Naive thymus-derived CD4-positive, alpha-beta T cell (primary cell): ENCODE results near the gene CLPSL1. TPM values are rescaled to one million over a fixed set of nuclear protein-coding genes. Genes with fewer than 3 reads are reported as not detected.
A peak's percentile ranks its signal among the peaks of the same experiment; 100 is the strongest.
"Not testable (repeated sequence)": the region's sequence is repeated elsewhere in the genome, so short reads cannot be mapped to it uniquely, and the experiment has no call there.

ENCODE experiments used
- ATAC-seq: fragments of 150-1000 bp; cut with Tn5 transposase; 2 replicates; pipeline ENCODE4 v1.10.0; 2021; ENCODE audit warnings: mild to moderate bottlenecking, moderate library complexity
- CTCF ChIA-PET: fragments of 350-600 bp; sonication (Branson Sonifier 250); formaldehyde crosslinking; loops from one replicate; lab custom pipeline; 2021; ENCODE audit warnings: antibody characterized with exemption; lab: Charles Lee
- POLR2A ChIA-PET: fragments of 350-600 bp; sonication (Branson Sonifier 250); formaldehyde crosslinking; loops from one replicate; lab custom pipeline; 2021; ENCODE audit warnings: antibody characterized with exemption, inconsistent platforms; lab: Charles Lee
- DNase-seq, 9 donors: peaks; one replicate each; pipeline versions ENCODE4 v3.0.0 to v3.0.0-alpha.2; 2020 to 2022; ENCODE audit warnings: mixed read lengths in 1 of 9
- H3K27ac ChIP-seq: one replicate; pipeline ENCODE4 v1.7.0; 2013; ENCODE audit warnings: mild to moderate bottlenecking, low read depth, low read length, moderate library complexity
- H3K27me3 ChIP-seq, 2 donors: one replicate each; pipeline ENCODE4 v1.7.0; 2013; ENCODE audit warnings: low read length in 2 of 2, mild to moderate bottlenecking in 2 of 2, moderate library complexity in 2 of 2; ENCODE audit not compliant: control insufficient read depth in 2 of 2, insufficient read depth in 2 of 2
- H3K36me3 ChIP-seq, 3 experiments: 1 replicate in 2 of 3; 2 replicates in 1 of 3; pipeline ENCODE4 v1.7.0; 2013; ENCODE audit warnings: low read length in 3 of 3, mild to moderate bottlenecking in 3 of 3, moderate library complexity in 1 of 3; ENCODE audit not compliant: insufficient read depth in 3 of 3, control insufficient read depth in 2 of 3
- H3K4me1 ChIP-seq, 2 donors: one replicate each; pipeline ENCODE4 v1.7.0; 2013; ENCODE audit warnings: low read length in 2 of 2, mild to moderate bottlenecking in 2 of 2, moderate library complexity in 1 of 2; ENCODE audit not compliant: control insufficient read depth in 2 of 2, insufficient read depth in 2 of 2
- H3K4me3 ChIP-seq: 2 replicates; pipeline ENCODE4 v1.7.0; 2013; ENCODE audit warnings: mild to moderate bottlenecking, low read length
- H3K9me3 ChIP-seq, 3 experiments: 1 replicate in 2 of 3; 2 replicates in 1 of 3; pipeline ENCODE4 v1.7.0; 2013; ENCODE audit warnings: low read length in 3 of 3; ENCODE audit not compliant: control insufficient read depth in 2 of 3
- H3K27ac Mint-ChIP-seq, 9 donors: one replicate each; pipeline ENCODE4 v1.8.0; 2020 to 2022; ENCODE audit warnings: mixed read lengths in 9 of 9, mild to moderate bottlenecking in 8 of 9, moderate library complexity in 5 of 9, inconsistent platforms in 2 of 9
- H3K27me3 Mint-ChIP-seq, 5 donors: one replicate each; pipeline ENCODE4 v1.8.0; 2021 to 2022; ENCODE audit warnings: mixed read lengths in 5 of 5, mild to moderate bottlenecking in 1 of 5
- H3K36me3 Mint-ChIP-seq, 5 donors: one replicate each; pipeline ENCODE4 v1.8.0; 2020 to 2022; ENCODE audit warnings: mixed read lengths in 5 of 5, mild to moderate bottlenecking in 3 of 5, inconsistent platforms in 1 of 5
- H3K4me1 Mint-ChIP-seq, 7 donors: one replicate each; pipeline ENCODE4 v1.8.0; 2020 to 2022; ENCODE audit warnings: mixed read lengths in 7 of 7, mild to moderate bottlenecking in 3 of 7, inconsistent platforms in 1 of 7
- H3K4me3 Mint-ChIP-seq, 10 donors: one replicate each; pipeline ENCODE4 v1.8.0; 2020 to 2022; ENCODE audit warnings: mild to moderate bottlenecking in 10 of 10, mixed read lengths in 10 of 10, moderate library complexity in 6 of 10, inconsistent platforms in 2 of 10
- H3K9me3 Mint-ChIP-seq, 11 donors: one replicate each; pipeline ENCODE4 v1.8.0; 2020 to 2022; ENCODE audit warnings: mixed read lengths in 11 of 11, mild to moderate bottlenecking in 4 of 11, inconsistent platforms in 1 of 11, moderate library complexity in 1 of 11
- intact Hi-C, 2 donors: fragments of 100-400 bp; cut with micrococcal nuclease; formaldehyde crosslinking; loops; one replicate each; pipeline ENCODE4 v1.15.1; 2023
- polyA plus RNA-seq, 2 donors: library from polyadenylated mRNA; unstranded; fragments of 300-500 nt; fragmentation: Illumina TruSeq; gene quantifications; one replicate each; pipeline ENCODE4 v1.2.3, GENCODE V29; 2021
- total RNA-seq, 6 experiments: library from RNA in 5 of 6; stranded (reverse) in 5 of 6; gene quantifications; 1 replicate in 5 of 6; 2 replicates in 1 of 6; pipeline ENCODE4 v1.2.3 and lab custom pipeline; 2021 to 2026

The CLPSL1 gene
- not detected for total RNA-seq
- not detected for polyA plus RNA-seq
- not detected for total RNA-seq (lab: John Stamatoyannopoulos, UW)

- intact Hi-C loops: no loop called here
- Histone ChIP-seq H3K4me1 (no peaks in the 10 kb centered on the region), H3K36me3 (no peaks in the 10 kb centered on the region), H3K27me3 (peaks cover 0 to 4% of the 10 kb centered on the region in 2 donors), H3K27ac (no peak within 1 kb of the TSS), H3K4me3 (no peak within 1 kb of the TSS), H3K9me3 (no peaks in the 10 kb centered on the region)
- H3K27ac Mint-ChIP-seq: no peak within 1 kb of the TSS
- ATAC-seq: no peak
- ChIA-PET POLR2A (no interaction called here), CTCF (no interaction called here)
- no peaks in the 10 kb centered on the region for H3K36me3 Mint-ChIP-seq
- H3K9me3 Mint-ChIP-seq: peaks cover 0 to 2% (median 0%) of the 10 kb centered on the region in 11 donors
- no peak for DNase-seq
- H3K4me1 Mint-ChIP-seq: peaks cover 0 to 10% (median 5%) of the 10 kb centered on the region in 7 donors
- no peak within 1 kb of the TSS for H3K4me3 Mint-ChIP-seq
- H3K27me3 Mint-ChIP-seq: peaks cover 27 to 48% (median 41%) of the 10 kb centered on the region in 5 donors
Observed at GRCh38 chr6:35780719-35781118, at the start of gene CLPSL1. TSS of gene CLPSL1 (plus strand) at chr6:35781019. CDS start at chr6:35781111, 92 bp downstream.

- Mint-ChIP-seq H3K4me3 (peak overlapping the region; percentile 76 to 92 (median 88)), H3K36me3 (no peaks in the 10 kb centered on the region), H3K9me3 (no peaks in the 10 kb centered on the region), H3K27ac (peak overlapping the region; percentile 90 to 99 (median 94)), H3K4me1 (peaks cover 55 to 87% (median 78%) of the 10 kb centered on the region in 7 donors), H3K27me3 (no peaks in the 10 kb centered on the region)
- intact Hi-C loops: loop anchor here in 1 of 2 donors (1.0 to 10.0 kb wide), 2 partner anchors 129 to 363 kb away; no protein-coding TSS in a partner anchor
- H3K9me3 ChIP-seq: no peaks in the 10 kb centered on the region
- H3K4me1 ChIP-seq: peaks cover 73 to 83% of the 10 kb centered on the region in 2 donors
- no peaks in the 10 kb centered on the region for H3K27me3 ChIP-seq
- CTCF ChIA-PET: interaction anchor here (1.1 to 10.0 kb wide), 3 partner anchors 91 to 149 kb away, joined by 5 to 193 read pairs (median 141); no protein-coding TSS in a partner anchor
- H3K27ac ChIP-seq: peak overlapping the region; percentile 97
- peak overlapping the region; percentile 94 for H3K4me3 ChIP-seq
- POLR2A ChIA-PET: interaction anchor here (1.0 to 12.1 kb wide), 12 partner anchors 10 to 146 kb away, joined by 3 to 157 read pairs (median 8); partner anchors contain the start of gene FKBP5
- H3K36me3 ChIP-seq: peaks cover 0 to 3% (median 0%) of the 10 kb centered on the region in 3 experiments
- ATAC-seq (peak; percentile 72), DNase-seq (peak; percentile 86 to 95 (median 93))
Observed at GRCh38 chr6:35731414-35731735, 49.4 kb upstream of the CLPSL1 start.

GRCh38 chr6:35731736-35732532, 48.9 kb upstream of the CLPSL1 start:
- intact Hi-C loops: loop anchor here (1.0 to 10.0 kb wide), 5 partner anchors 45 to 363 kb away; no protein-coding TSS in a partner anchor
- peak; percentile 91 to 98 (median 96) for DNase-seq
- Histone ChIP-seq H3K4me3 (peak overlapping the region; percentile 94), H3K27me3 (no peaks in the 10 kb centered on the region), H3K36me3 (peaks cover 0 to 3% (median 0%) of the 10 kb centered on the region in 3 experiments), H3K27ac (peak overlapping the region; percentile 97), H3K9me3 (no peaks in the 10 kb centered on the region), H3K4me1 (peaks cover 68 to 83% of the 10 kb centered on the region in 2 donors)
- Mint-ChIP-seq H3K4me3 (peak overlapping the region; percentile 76 to 92 (median 88)), H3K9me3 (no peaks in the 10 kb centered on the region), H3K36me3 (no peaks in the 10 kb centered on the region), H3K27me3 (no peaks in the 10 kb centered on the region), H3K27ac (peak overlapping the region; percentile 90 to 99 (median 94)), H3K4me1 (peaks cover 50 to 87% (median 75%) of the 10 kb centered on the region in 7 donors)
- peak; percentile 79 for ATAC-seq
- POLR2A ChIA-PET: interaction anchor here (0.5 to 12.1 kb wide), 24 partner anchors 10 to 416 kb away, joined by 3 to 157 read pairs (median 5); partner anchors contain the start of gene FKBP5
- CTCF ChIA-PET: interaction anchor here (0.6 to 10.0 kb wide), 8 partner anchors 39 to 391 kb away, joined by 3 to 193 read pairs (median 4); no protein-coding TSS in a partner anchor

GRCh38 chr6:35733633-35734032, 47.2 kb upstream of the CLPSL1 start:
- DNase-seq: no peak
- H3K36me3 Mint-ChIP-seq: no peaks in the 10 kb centered on the region
- CTCF ChIA-PET: interaction anchor here (0.7 to 10.0 kb wide), 13 partner anchors 8 to 279 kb away, joined by 3 to 193 read pairs (median 5); no protein-coding TSS in a partner anchor
- Histone ChIP-seq H3K4me1 (peaks cover 61 to 81% of the 10 kb centered on the region in 2 donors), H3K36me3 (peaks cover 0 to 3% (median 0%) of the 10 kb centered on the region in 3 experiments), H3K9me3 (no peaks in the 10 kb centered on the region), H3K4me3 (no peak overlapping the region), H3K27ac (no peak overlapping the region), H3K27me3 (no peaks in the 10 kb centered on the region)
- H3K4me3 Mint-ChIP-seq: peak overlapping the region in 6 of 10 donors; percentile 16 to 87 (median 36)
- peaks cover 45 to 82% (median 73%) of the 10 kb centered on the region in 7 donors for H3K4me1 Mint-ChIP-seq
- intact Hi-C loops: loop anchor here in 1 of 2 donors (10.0 kb wide), 1 partner anchor 361 kb away; no protein-coding TSS in a partner anchor
- H3K27me3 Mint-ChIP-seq: no peaks in the 10 kb centered on the region
- POLR2A ChIA-PET: interaction anchor here (0.5 to 12.1 kb wide), 14 partner anchors 15 to 406 kb away, joined by 3 to 157 read pairs (median 5); no protein-coding TSS in a partner anchor
- H3K9me3 Mint-ChIP-seq: no peaks in the 10 kb centered on the region
- no peak for ATAC-seq
- peak overlapping the region in 8 of 9 donors; percentile 72 to 98 (median 84) for H3K27ac Mint-ChIP-seq

- ChIA-PET POLR2A (interaction anchor here (0.6 to 12.1 kb wide), 14 partner anchors 16 to 407 kb away, joined by 3 to 157 read pairs (median 5); no protein-coding TSS in a partner anchor), CTCF (interaction anchor here (0.6 to 10.0 kb wide), 14 partner anchors 9 to 324 kb away, joined by 3 to 193 read pairs (median 9); no protein-coding TSS in a partner anchor)
- H3K9me3 ChIP-seq, H3K36me3 ChIP-seq, DNase-seq, H3K27me3 ChIP-seq, H3K9me3 Mint-ChIP-seq, ATAC-seq, H3K36me3 Mint-ChIP-seq, H3K27me3 Mint-ChIP-seq, H3K4me3 ChIP-seq, H3K27ac ChIP-seq: not testable (repeated sequence)
- intact Hi-C loops: loop anchor here in 1 of 2 donors (10.0 kb wide), 1 partner anchor 360 kb away; no protein-coding TSS in a partner anchor
- peaks cover 54 to 74% of the 10 kb centered on the region in 2 donors for H3K4me1 ChIP-seq
- Mint-ChIP-seq H3K27ac (peak overlapping the region in 7 of 9 donors; percentile 12 to 98 (median 91)), H3K4me3 (peak overlapping the region in 2 of 10 donors; percentile 32 to 56), H3K4me1 (peaks cover 39 to 76% (median 66%) of the 10 kb centered on the region in 7 donors)
Observed at GRCh38 chr6:35734319-35734718, 46.5 kb upstream of the CLPSL1 start.

- Mint-ChIP-seq H3K36me3 (no peaks in the 10 kb centered on the region), H3K27ac (peak overlapping the region in 6 of 9 donors; percentile 62 to 98 (median 90)), H3K27me3 (no peaks in the 10 kb centered on the region), H3K9me3 (no peaks in the 10 kb centered on the region), H3K4me3 (peak overlapping the region in 4 of 10 donors; percentile 42 to 64 (median 54)), H3K4me1 (peaks cover 28 to 64% (median 55%) of the 10 kb centered on the region in 7 donors)
- ChIA-PET CTCF (interaction anchor here (0.6 to 10.0 kb wide), 21 partner anchors 8 to 393 kb away, joined by 3 to 193 read pairs (median 17); partner anchors contain the start of gene PPARD), POLR2A (interaction anchor here (0.6 to 12.1 kb wide), 15 partner anchors 8 to 268 kb away, joined by 3 to 157 read pairs (median 4); partner anchors contain the start of gene RPL10A)
- ATAC-seq: no peak
- no peaks in the 10 kb centered on the region for H3K9me3 ChIP-seq
- peak overlapping the region; percentile 10 for H3K4me3 ChIP-seq
- H3K4me1 ChIP-seq: peaks cover 43 to 63% of the 10 kb centered on the region in 2 donors
- DNase-seq: no peak
- H3K27me3 ChIP-seq: no peaks in the 10 kb centered on the region
- H3K36me3 ChIP-seq: peaks cover 0 to 3% (median 0%) of the 10 kb centered on the region in 3 experiments
- H3K27ac ChIP-seq: peak overlapping the region; percentile 41
- intact Hi-C loops: loop anchor here in 1 of 2 donors (10.0 kb wide), 1 partner anchor 359 kb away; no protein-coding TSS in a partner anchor
Observed at GRCh38 chr6:35735452-35735851, 45.4 kb upstream of the CLPSL1 start.
